Activated gamma-delta T cell treated with Interleukin-2 at 50 U/mL for 16 hours (primary cell): Measurements from ENCODE around the gene CENPO.
"Not testable (repeated sequence)": the region's sequence is repeated elsewhere in the genome, so short reads cannot be mapped to it uniquely, and the experiment has no call there.

Source experiments
- DNase-seq: peaks from one replicate; pipeline ENCODE4 v3.0.0-alpha.2; 2020

The CENPO gene

DNA sequence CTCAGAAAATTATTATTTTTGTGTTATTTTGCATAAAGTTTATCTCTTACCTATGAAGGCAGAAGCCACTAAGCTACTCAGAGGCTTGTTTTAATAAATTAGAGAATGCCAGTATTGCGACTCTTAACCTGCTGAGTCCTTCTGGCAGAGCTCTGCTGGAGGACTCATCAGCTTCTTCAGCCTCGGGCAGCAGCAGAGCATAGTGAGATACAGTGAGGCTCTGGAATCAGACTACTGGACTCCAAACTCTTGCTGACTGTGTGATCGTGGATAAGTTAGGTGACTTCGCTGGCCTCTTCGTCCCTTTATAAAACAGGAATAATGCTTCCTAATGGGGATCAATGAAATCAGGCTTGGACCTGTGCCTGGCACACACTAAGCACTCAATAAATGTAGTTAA is 1.8 kb upstream of the CENPO start:
- DNase-seq, result no peak

DNA sequence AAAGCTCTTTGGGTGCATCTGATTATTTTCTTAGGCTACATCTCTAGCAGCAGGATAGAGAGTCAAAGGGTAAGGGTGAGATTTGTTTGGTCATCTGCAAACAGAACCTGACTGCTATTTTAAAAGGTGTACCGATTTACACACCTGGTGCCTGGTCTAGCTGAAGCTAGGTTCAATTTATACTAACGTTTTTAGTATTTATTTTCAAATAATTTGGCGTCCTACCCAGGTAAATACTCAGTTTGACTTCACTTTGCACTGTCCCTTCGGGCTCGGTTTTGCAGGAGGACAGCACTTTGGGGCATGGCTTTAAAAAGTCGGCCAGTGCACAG is 717 bp upstream of the CENPO start:
- no peak for DNase-seq

DNA sequence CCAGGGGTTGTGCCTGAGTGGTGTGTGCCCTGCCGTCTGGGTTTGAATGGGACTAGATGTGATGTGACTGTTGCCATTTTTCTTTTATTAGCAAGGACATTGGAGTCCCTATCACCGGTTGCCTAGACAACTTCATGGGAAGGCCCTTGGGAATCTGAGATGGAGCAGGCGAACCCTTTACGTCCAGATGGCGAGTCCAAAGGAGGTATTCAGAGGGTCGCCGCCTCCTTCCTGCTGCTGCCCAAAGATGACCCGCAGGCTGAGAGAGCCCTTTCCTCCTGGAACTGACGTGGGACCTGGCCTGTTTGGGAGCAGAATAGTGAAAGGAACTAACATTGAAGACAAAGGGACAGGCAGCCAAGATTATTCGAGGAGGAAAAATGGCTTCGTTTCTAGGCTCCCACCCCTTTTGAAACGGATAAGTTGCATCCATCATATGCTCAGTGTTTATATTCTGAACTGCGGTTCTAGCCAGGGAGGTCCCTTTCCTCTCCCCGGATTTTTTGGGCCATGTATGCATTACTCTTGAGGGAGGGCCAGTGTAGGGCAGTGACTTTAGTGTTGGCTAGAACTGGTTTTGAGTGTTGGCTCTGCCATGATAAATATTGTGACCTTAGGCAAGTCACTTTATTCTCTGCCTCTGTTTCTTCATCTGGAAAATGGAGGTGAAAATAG is 673 bp downstream of the CENPO start:
- DNase-seq, result no peak

DNA sequence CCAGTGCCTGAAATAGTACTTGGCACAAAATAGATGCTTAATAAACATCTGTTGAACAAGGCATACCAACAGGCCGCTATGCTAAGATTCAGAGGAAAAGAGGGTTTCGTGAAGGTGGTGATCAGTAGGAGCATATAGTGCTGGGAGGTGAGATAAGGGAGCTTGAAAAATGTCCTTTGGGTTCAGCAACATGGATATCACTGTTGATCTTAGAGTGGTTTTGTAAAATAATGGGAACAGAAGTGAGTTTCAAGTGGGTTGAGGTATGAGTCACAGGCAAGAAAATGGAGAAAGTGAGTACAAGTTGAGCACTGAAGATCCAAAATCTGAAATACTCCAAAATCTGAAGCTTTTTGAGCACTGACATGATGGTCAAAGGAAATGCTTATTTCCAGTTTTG is 4.4 kb downstream of the CENPO start:
- DNase-seq, result no peak

DNA sequence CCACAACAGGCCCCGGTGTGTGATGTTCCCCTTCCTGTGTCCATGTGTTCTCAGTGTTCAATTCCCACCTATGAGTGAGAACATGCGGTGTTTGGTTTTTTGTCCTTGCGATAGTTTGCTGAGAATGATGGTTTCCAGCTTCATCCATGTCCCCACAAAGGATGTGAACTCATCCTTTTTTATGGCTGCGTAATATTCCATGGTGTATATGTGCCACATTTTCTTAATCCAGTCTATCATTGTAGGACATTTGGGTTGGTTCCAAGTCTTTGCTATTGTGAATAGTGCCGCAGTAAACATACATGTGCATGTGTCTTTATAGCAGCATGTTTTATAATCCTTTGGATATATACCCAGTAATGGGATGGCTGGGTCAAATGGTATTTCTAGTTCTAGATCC is 7.3 kb downstream of the CENPO start:
- not testable (repeated sequence) for DNase-seq

DNA sequence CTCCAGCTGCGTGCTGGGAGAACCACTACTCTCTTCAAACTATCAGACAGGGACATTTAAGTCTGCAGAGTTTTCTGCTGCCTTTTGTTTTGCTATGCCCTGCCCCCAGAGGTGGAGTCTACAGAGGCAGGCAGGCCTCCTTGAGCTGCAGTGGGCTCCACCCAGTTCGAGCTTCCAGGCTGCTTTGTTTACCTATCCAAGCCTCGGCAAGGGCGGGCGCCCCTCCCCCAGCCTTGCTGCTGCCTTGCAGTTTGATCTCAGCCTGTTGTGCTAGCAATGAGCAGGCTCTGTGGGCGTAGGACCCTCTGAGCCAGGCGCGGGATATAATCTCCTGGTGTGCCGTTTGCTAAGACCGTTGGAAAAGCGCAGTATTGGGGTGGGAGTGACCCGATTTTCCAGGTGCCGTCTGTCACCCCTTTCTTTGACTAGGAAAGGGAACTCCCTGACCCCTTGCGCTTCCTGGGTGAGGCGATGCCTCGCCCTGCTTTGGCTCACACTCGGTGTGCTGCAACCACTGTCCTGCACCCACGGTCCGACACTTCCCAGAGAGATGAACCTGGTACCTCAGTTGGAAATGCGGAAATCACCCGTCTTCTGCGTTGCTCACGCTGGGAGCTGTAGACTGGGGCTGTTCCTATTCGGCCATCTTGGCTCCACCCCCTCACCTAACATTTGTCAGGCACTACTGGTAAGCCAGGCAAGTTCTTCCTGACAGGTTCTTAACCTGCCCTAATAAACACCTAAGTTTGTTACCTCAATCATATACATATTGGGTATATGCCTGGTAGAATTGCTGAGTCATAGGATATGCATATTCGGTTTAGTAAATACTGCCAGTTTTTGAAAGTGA is 12.8 kb downstream of the CENPO start:
- DNase-seq, result not testable (repeated sequence)

DNA sequence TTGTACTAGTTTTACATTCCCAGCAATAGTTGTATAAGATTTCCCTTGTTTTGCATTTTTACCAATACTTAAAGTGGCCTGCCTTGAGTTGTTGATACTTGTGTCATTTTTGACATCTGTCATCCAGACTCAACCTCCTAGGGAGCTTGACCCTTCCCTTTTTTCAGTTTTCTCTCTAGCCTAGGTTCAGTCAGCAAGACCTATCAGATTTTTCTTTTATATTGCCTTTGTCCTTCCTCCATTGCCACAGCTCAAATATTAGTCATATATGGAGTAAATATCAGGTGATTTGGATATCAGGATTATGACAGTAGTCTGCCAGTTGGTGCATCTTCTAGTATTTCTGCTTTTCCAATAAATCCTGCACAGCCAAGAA is 13.4 kb downstream of the CENPO start:
- no peak for DNase-seq

DNA sequence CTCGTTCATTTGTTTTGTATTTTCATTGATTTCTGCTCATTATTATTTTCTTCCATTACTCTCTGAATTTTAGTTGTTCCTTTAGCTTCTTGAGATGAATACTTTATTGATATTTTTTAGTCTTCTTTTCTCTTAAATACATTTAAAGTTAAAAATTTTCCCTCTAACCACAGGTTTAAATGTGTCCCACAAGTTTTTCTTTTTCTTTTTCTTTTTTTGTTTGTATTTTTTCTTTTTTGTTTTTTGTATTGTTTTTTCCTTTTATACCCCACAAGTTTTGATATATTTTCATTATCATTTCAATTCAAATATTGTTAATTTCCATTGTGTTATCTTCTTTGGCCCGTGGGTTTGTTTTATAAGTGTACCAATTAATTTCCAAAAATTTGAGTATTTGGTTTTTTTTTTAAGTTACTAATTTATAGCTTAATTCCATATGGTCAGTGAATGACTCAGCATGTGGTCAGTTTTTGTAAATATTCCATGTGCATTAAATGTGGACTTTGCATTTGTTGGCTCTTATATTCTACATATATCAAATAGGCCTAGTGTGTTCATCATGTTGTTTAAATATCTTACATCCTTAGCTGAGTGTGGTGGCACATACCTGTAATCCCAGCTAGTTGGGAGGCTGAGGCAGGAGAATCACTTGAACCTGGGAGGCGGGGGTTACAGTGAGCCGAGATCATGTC is 16.2 kb downstream of the CENPO start:
- no peak for DNase-seq

DNA sequence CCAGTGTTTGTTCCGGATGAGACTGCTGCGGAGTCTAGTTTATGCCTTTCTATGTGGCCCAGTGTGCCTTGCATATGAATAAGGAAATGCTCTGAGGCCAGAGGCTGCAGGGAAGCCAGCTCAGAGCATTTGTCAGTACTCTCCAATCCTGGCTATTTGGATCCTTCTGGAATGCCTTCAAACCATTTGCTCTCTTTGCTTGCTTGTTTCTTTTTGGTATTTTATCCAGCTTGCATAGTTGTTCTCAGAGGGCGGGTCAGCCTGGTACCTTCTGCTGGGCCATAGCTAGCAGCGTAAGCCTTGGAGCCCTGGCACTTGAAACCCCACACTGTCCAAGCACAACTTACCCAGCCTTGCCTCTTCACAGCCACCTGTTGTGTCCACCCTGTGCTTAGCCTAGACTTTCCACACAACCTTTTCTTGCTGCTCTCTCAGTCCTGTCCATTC is 20.5 kb downstream of the CENPO start:
- no peak for DNase-seq

DNA sequence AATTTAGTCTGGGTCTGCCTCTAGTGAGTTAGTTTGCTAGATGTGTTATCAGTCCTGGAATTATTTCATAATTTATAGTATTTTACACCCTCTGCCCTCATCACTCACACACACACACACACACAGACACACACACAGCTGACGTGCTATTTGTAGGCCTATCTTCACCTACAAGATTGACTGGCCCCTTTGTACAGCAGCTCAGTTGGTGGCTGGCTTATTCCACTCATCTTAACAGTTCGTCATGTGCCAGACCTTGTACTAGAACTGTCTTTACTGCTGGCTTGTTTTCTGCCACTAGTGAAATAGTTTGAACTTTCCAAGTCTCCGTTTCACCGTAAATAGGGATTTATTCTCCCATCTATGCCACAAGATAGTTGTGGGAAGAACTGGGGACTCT is 21.3 kb downstream of the CENPO start:
- no peak for DNase-seq

DNA sequence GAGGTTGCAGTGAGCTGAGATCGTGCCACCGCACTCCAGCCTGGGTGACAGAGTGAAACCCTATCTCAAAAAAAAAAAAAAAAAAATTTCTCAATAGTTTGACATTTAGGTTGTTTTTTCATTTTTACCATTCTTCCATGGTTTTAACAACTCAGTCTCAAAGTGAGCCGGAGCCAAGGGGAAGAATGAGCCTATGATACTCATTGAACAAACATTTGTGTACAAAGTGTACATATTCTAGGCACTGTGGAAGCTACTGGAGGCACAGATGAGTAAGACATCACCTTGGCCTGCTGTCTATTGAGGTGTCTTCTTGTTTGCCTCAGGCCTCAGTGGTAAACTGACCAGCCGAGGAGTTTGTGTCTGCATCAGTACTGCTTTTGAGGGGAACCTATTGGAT is 21.9 kb downstream of the CENPO start:
- DNase-seq, result no peak

DNA sequence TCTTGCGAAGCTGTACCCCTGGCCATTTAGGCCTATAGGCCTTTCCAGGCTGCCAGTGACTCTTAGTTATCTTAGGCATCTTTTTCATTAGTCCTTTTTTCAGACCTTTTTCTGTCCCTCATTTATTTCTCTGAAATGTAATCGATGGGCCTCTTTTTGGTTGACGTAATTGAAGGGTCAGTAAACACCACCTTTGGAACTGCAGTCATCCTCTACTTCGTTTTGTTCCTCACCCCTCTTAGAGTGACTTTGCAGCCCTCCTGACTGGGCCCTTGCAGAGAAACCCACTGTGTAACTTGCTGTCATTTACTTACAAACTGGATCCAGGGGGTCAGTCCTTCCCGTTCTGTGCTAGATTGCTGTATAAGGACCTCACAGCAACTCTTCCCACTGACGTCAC is 23.2 kb downstream of the CENPO start:
- no peak for DNase-seq

DNA sequence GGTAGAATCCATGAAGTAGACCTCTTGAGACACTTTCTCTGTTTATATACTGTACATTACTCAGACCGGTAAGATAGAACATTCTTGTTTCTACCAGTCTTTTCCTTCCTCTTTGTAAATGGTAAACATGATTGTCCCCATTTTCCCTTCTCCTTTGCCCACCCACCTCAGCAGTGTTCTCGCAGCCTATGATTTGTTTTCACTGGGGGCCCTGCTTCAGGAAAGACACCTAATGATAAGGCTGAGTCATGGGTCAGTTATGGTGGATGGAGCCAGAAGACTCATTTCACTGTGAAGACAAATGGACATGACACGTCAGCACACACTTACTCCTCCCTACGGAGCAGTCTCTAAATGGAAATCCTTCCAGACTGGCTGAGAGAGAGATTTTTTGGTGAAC is 23.7 kb downstream of the CENPO start:
- no peak for DNase-seq

DNA sequence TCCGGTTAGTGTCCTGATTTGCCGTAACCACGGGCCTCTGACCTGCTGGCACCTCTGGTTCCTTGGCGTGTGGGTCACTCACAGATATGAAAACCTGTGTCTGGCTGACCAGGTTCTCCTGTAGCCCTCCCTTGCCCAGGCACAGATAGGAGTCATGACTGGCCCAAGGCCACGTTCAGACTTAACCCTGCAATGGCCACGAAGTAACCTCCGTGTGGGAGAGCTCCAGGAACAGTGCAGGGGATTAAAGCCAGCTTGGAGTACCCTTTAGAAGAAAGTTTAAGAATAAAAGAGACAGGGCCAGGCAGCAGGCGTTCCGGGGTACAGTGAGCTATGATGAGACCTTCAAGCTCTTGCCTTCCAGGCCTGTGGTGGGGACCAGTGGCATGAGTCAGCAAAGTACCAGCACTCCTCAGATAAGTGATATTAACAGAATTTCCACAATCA is 25.5 kb downstream of the CENPO start:
- no peak for DNase-seq

DNA sequence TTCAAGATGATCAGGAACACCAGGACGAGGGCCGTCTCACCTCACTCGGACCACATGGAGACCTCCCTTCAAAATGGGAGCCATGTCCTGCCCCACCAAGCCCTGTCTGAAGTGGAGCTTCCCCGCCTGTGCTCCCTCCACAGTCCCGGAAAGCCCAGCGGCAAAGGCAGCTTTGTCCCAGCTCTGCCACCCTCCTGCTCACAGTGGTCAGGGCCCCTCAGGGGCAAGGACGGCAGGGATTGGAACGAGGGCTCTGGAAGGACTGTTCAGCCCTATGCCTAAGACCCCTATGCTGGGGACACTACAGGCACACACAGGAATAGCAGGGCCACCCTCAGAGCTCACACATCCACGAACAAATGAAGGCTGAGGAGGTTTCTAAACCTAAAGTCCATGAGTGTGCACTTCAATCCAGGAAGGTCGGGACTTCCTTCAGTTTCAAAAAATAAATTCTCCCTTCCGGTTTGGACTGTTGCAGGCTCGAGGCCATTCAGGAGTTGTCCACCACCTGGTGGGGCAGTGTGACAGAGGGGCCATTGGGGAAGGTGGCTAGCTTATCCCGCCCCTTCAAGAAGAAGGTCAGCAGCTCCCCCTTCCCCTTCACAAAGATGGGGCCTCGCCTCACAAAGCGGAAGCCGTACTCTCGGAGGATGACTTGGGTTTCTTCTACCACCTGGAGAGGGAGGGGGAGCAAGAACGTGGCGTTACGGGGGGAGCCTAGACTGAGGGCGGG is 26.4 kb downstream of the CENPO start:
- DNase-seq, result no peak

DNA sequence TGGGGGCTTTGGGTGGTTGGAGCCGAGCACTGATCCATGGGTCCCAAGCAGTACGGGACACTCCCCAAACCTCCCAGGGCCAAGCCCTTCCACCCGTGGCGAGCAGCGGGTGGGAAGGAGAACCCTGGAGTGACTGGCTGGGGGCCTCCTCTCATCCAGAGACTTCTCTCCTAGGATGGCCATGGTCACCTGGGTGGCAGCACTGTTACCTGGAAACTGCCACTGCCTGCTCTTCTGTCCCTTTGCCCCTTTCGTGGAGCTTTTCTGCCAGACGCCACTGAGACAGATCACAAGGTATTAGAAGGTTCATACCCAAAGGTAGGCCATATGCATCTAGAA is 26.9 kb downstream of the CENPO start:
- no peak for DNase-seq

DNA sequence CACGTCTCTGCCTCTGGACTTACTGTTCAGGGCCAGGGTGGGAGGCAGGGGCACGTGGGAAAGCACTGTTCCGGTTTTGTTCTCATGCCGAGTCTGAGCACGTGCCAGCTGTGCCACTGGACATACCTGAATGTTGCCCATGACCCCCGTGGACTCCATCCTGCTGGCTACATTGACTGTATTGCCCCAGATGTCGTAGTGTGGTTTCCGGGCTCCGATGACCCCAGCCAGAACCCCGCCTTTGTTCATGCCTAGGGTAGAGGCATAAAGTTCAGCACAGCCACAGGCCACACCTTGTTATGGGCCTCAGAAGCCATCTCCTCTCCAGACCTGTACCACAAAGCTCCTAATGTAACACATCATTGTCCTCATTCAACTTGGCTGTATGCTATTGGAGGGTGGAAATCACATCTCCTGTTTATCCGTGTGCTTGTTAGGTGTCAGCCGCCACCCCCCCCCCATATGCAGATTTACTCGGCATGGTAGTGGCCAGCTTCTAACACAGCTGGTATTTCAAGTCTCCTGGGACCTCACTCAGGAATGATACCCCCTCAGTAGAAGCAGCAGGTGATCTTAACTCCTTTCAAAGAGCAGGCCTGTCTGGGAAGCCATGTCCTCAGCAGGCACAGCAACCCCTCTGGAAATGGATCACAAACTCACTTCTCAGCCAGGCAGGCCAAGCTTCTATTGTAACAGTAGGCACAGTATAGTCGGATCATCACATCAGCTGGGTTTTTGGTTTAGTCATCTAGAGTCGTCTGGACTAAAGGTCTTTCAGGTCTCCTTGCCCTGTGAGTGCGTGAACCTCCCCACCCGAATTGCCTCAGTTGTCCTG is 27.6 kb downstream of the CENPO start:
- no peak for DNase-seq

DNA sequence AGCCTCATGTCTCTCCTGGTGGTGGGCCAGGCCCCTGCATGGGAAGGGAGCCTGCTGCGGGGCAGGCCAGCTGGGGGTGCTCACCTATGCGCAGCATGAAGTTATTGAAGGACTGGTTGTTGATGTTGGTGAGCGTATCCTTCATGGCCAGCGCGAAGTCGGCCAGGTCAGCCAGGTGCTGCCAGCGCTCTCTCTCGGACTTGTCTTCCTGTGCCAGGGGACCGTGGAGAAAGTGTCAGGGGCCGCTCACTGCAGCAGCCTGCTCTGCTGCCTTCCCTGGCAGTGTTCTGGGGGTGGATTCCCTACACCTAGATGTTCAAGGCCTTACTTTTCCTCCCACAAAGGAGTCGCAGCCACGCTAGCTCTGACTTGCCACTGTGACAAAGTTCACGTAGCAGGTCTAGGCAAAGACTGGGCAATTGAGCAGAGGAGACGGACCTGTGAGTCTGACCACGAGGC is 28.2 kb downstream of the CENPO start:
- no peak for DNase-seq

DNA sequence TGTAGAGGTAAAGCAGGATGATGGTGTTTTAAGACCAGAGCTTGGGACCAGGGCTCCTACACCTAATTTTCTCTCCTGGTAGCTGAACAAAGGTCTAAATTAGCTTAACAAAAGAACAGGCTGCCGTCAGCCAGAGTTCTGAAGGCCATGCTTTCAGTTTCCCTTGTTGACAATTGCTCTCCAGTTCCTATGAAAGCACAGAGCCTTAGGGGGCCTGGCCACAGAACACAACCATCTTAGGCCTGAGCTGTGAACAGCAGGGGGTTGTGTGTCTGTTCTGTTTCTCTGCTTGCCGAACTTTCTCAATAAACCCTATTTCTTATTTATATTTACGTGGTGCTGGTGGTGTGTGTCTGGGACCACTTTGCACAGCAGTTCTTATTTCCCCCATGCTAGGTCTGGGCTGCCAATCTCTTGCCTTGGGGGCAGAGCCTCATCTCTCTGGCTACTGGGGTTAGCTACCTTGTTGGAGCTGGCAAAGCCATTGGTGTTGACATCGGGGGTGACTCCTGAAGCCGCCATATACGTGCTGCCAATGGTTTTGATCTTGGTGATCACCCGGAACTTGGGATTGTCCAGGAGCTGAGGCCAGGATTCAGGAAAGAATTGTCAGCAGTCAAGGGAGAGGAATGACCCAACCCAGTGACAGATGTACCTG is 29.0 kb downstream of the CENPO start:
- no peak for DNase-seq

DNA sequence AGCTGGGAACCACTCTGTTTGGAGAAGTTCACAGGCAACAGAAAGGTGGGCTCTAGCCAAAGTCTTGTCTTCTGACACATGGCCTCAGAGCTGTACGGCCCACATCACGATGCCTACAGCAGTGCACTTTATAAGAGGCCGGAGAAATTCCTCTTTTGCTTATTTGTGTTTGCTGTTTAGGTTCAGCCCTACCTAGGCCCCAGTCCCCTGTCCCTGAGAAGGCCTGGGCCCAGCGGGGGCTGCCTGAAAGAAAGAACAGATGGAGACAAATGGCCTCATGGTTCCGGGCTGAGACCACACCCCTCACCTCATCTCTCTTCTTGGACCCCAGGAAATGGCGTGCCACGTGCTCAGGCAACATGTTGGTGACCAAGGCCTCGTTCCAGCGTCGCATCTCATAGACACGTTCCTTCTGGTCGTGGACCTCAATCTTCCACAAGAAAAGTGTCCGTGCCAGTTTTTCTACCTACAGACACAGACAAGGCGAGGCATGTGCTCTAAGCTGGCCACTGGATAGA is 30.9 kb downstream of the CENPO start:
- DNase-seq, result no peak
